ENCODE measurements around the gene CEMIP2.
A peak's percentile ranks its signal among the peaks of the same experiment; 100 is the strongest.

The CEMIP2 gene

DNA sequence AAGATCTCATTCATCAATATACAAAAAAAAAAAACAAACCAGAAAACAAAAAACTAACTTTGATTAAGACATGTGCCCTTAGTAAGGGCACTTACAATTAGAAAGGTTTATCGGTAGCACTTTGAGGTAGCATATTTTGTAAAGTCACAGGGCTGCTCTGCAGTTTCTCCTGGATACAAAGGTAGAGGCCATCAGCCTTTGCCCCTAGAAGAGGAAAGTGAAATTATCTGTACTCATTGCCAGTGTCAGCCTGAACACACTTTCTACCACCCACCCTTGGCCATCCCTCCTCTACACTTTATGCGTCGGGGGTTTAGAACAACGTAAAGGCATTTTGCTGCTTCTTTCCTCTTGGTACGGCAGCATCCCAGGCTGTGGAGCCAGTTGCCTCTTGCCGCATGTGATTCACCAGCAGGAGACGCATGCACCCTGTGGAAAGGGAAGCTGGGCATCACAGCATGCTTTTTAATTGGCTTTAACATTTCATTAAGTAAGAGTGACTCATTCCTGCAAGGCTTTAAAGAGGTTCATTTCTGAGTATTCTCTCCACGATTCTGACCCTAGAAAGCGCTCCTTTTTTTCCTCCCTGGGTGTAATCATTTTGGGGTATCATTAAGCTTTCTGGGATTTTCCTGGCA is 84.6 kb downstream of the CEMIP2 start:
- peak; percentile 58 to 67 for DNase-seq (ENCODE audit: low read depth in 2 of 2)
- no peak overlapping the region for H3K4me3 ChIP-seq (replicated peaks in 1 of 2; ENCODE audit: low read depth in 2 of 2, low read length in 2 of 2)
- TF ChIP-seq, protein P1, sequence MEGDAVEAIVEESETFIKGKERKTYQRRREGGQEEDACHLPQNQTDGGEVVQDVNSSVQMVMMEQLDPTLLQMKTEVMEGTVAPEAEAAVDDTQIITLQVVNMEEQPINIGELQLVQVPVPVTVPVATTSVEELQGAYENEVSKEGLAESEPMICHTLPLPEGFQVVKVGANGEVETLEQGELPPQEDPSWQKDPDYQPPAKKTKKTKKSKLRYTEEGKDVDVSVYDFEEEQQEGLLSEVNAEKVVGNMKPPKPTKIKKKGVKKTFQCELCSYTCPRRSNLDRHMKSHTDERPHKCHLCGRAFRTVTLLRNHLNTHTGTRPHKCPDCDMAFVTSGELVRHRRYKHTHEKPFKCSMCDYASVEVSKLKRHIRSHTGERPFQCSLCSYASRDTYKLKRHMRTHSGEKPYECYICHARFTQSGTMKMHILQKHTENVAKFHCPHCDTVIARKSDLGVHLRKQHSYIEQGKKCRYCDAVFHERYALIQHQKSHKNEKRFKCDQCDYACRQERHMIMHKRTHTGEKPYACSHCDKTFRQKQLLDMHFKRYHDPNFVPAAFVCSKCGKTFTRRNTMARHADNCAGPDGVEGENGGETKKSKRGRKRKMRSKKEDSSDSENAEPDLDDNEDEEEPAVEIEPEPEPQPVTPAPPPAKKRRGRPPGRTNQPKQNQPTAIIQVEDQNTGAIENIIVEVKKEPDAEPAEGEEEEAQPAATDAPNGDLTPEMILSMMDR (IDR thresholded peaks at IDR 0.05; ENCODE audit: low read depth, low read length), result peak; percentile 33

DNA sequence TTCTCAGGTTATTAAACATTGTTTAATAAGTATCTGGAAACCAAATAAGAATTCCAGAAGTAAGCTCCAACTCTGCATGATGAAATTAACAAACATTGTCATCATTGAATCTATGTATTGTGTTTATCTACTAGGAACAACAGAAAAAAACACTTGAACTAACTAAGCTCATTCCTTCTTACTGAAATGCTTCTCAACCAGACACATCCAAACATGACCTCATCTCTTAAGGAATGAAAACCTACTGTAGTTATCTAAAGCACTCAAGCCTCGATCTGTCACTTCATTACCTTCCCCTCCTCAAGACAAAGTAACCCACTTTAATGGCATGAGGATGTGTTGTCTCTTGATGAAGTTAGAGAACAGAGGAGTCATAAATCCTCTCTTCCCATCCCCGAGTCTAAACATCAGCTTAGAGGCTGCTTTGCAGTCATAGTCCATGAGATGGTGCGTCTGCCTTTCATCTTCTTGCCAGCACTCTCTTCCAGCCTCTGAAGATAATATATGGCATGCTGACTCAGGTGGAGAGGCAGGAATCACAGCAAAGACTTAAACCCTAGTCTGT is 86.5 kb downstream of the CEMIP2 start:
- peak; percentile 61 to 70 for DNase-seq (ENCODE audit: low read depth in 2 of 2)
- TF ChIP-seq, protein P1 (IDR thresholded peaks at IDR 0.05; ENCODE audit: low read depth, low read length), result no peak
- H3K4me3 ChIP-seq (replicated peaks in 1 of 2; ENCODE audit: low read depth in 2 of 2, low read length in 2 of 2), result no peak overlapping the region

DNA sequence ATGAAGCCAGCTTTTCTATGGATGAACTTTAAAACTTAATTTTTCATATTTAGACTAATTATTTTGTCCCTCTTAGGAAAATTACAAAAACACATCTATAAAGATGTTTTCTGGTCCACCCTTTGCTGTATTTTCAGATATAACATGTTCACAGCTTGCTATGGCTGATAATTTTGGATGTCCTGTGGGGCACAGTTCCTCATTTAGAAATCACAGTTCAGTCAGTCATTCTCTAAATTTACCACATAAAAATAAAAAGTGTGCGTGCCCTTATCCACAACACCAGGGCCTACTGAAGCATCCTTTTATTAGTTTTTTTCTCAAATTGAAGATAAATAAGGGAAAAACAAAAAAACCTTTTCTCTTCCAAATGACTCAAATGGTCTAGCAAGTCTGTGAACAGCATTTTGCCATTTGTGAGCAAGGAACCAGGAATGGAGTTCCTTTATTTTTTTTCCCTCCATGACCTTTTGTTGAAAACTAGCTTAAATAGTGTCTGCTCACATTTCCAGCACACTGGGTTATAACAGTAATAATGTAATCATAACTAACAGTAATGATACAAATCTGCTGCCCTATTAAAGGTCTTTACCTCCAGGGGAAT is 87.1 kb downstream of the CEMIP2 start:
- TF ChIP-seq, protein P1 (IDR thresholded peaks at IDR 0.05; ENCODE audit: low read depth, low read length), result no peak
- DNase-seq (ENCODE audit: low read depth in 2 of 2), result peak in 1 of 2 donors; percentile 63
- no peak overlapping the region for H3K4me3 ChIP-seq (replicated peaks in 1 of 2; ENCODE audit: low read depth in 2 of 2, low read length in 2 of 2)

DNA sequence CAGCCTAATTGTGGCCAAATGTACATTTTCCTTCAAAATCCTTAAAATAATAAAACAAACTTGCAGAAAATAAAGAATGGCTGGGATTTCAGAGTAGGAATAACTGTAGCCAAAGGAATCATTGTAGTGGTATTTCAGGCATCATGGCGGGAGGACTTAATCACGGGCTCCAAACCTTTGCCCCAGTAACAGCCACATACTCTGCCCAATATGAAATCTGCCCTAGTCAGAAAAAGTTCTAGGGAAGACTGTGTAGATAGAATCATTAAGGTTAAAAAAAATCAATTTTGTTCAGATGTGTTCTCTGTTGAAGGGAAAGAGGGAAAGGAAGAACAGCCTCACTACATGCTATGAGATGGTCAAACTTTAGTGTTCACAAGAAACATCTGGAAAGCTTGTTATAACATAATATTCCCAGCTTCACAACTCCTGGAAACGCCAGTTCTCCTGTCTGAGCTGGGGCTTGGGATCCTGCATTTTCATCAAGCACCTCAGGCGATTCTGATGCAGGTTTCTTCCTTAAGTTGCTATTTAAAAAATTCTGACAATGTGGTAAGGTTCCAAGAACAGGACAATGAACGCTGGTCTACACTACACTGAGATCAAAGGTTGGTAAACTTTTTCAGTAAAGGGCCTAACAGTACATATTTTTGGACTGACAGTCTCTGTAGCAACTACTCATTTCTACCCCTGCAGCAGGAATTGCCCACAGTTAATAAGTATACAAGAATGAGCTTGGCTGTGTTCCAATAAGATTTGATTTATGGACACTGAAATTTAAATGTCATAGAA is 87.9 kb downstream of the CEMIP2 start:
- no peak overlapping the region for H3K4me3 ChIP-seq (replicated peaks in 1 of 2; ENCODE audit: low read depth in 2 of 2, low read length in 2 of 2)
- TF ChIP-seq, protein P1 (IDR thresholded peaks at IDR 0.05; ENCODE audit: low read depth, low read length), result no peak
- peak; percentile 68 to 80 for DNase-seq (ENCODE audit: low read depth in 2 of 2)

DNA sequence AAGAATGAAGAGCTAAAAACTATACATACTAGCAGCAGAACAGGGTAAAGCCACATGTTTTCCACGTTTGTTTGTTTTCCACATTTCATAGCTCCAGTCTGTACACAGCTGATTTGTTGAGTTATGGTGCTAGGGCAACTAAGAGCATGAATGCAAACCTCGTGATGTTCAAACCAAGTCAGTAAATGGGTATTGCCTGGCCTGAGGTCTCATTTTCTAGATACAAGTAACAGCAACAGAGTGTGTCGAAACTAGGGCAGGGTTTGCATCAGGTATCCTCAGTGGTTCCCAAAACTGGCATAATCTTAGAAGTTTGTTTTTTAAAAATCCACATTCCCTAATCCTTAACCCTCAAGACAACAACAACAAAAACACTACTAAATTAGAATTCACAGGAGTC is 89.3 kb downstream of the CEMIP2 start:
- no peak overlapping the region for H3K4me3 ChIP-seq (replicated peaks in 1 of 2; ENCODE audit: low read depth in 2 of 2, low read length in 2 of 2)
- TF ChIP-seq, protein P1 (IDR thresholded peaks at IDR 0.05; ENCODE audit: low read depth, low read length), result no peak
- peak in 1 of 2 donors; percentile 23 for DNase-seq (ENCODE audit: low read depth in 2 of 2)

DNA sequence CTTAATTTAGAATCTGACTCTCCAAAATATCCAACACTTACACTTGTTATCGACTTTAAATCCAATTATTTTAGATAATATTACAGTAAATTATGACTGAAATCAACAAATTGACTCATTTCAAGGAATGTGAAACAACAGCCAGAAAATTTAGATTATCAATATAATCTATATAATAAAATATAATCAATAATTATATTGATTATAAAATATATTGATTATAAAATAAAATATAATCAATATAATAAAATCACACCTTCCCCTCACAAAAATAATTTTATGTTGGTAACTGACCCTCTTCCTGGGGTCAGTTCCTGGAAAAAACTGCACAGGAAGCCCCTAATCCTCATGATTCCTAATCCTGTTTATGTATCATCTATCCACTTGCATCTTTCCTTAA is 91.1 kb downstream of the CEMIP2 start:
- no peak for DNase-seq (ENCODE audit: low read depth in 2 of 2)
- TF ChIP-seq, protein P1 (IDR thresholded peaks at IDR 0.05; ENCODE audit: low read depth, low read length), result no peak
- no peak overlapping the region for H3K4me3 ChIP-seq (replicated peaks in 1 of 2; ENCODE audit: low read depth in 2 of 2, low read length in 2 of 2)

Data from cardiac fibroblast (primary cell).